ENCODE data around the gene THUMPD1. TPM values are rescaled to one million over a fixed set of nuclear protein-coding genes. Genes with fewer than 3 reads are reported as not detected.
"Not testable (repeated sequence)": the region's sequence is repeated elsewhere in the genome, so short reads cannot be mapped to it uniquely, and the experiment has no call there.

Gene THUMPD1
- total RNA-seq: 10 to 100 TPM; 45.2 to 49.3 TPM

DNA sequence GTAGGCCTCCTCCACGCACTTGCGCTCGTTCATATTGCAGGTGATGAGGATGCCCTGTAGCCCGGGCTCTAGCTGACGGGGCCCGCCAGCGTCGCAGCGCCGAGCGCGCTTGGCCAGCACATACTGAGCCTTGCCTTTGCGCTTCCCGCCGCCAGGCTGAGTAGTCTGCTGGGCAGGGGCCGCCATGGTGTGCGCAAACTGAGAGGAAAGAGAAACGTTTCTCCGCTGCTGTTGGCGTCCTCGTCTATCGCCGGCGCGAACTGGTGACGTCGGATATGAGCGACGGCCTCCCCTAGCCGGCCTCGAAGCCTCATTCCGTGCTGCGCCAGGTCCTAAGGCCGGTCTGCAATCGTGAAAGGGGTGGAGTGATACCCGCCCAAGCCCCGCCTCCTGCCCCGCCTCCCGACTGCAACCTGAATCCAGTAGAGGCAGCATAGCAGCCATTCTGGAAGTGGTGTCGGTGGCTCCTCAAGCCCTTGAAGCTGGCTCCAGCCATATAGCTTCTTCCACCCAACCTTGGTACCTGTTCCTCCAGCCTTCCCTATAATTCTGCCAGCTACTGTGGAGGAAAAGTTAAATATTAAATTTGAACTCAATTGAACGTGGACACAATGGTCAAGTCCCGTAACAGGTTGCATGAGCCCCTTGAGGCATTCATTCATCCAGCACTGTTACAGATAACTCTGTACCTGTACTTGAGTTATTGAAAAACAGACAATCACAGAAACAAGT, at the start of gene THUMPD1:
Gene THUMPD1 (minus strand): TSS at position 265 of the 732 bp plus-strand sequence. CDS start 79 bp downstream, at position 186.
- ChIA-PET CTCF (interaction anchor here (1.2 kb wide), 1 partner anchor 10 kb away, joined by 3 read pairs; no protein-coding TSS in a partner anchor), POLR2A (interaction anchor here (0.6 to 1.9 kb wide), 5 partner anchors 9 to 65 kb away, joined by 3 to 9 read pairs (median 3); partner anchors contain the start of genes ACSM3, ERI2 and REXO5)

- CTCF ChIA-PET: interaction anchor here (0.8 kb wide), 1 partner anchor 15 kb away, joined by 3 read pairs; no protein-coding TSS in a partner anchor
- POLR2A ChIA-PET: interaction anchor here (0.7 kb wide), 1 partner anchor 189 kb away, joined by 11 read pairs; no protein-coding TSS in a partner anchor
These were observed 47.5 kb upstream of the THUMPD1 start for GRCh38 chr16:20789130-20789529.

GRCh38 chr16:20784204-20784603, 42.6 kb upstream of the THUMPD1 start:
- ChIA-PET POLR2A (no interaction called here), CTCF (no interaction called here)

GRCh38 chr16:20782470-20782869, 40.9 kb upstream of the THUMPD1 start:
- ChIA-PET POLR2A (no interaction called here), CTCF (no interaction called here)

DNA sequence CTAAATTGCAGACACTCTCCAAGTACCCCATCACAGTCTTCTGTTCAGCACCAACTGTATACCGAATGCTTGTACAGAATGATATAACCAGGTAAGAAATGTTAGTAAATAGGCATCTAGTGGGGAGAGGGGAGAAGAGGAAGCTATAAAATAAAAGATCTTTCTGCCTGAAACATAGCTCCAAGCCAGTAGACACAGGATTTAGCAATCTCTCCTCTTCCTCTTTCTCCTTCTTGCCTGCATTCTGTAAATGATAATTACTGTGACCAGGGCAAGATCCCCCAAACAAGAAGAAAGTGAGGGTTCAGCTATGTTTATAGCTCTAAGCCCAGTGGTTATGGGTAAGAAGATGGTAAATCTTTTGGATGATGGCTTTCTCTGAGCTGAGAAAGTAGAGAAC, 40.1 kb upstream of the THUMPD1 start:
- ChIA-PET CTCF (no interaction called here), POLR2A (no interaction called here)

GRCh38 chr16:20774703-20775362, 33.2 kb upstream of the THUMPD1 start:
- CTCF ChIA-PET: interaction anchor here (0.7 kb wide), 1 partner anchor 10 kb away, joined by 3 read pairs; no protein-coding TSS in a partner anchor
- POLR2A ChIA-PET: no interaction called here

- ChIA-PET CTCF (interaction anchor here (1.1 kb wide), 1 partner anchor 15 kb away, joined by 3 read pairs; no protein-coding TSS in a partner anchor), POLR2A (interaction anchor here (0.7 kb wide), 1 partner anchor 143 kb away, joined by 8 read pairs; no protein-coding TSS in a partner anchor)
These were observed 32.1 kb upstream of the THUMPD1 start for GRCh38 chr16:20773679-20774078.

DNA sequence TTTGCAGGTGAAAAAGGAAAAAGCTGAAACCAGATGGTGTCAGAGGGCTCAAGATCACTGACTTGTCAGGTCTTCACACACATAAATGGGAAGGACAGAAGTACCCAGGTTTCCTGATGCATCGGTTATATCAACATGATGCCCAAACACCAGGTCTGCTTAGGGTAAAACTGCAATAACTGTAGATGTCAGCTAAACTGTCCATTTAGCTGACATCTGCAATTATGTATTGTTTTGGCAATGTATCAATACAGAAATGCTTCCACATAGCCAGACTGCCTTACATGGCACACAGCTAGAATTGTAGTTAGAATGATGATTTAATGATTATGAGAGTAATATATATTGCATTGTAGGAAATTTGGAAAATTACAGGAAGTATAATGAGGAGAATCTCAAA, 27.2 kb upstream of the THUMPD1 start:
- CTCF ChIA-PET: no interaction called here

GRCh38 chr16:20768121-20768520, 26.5 kb upstream of the THUMPD1 start:
- POLR2A ChIA-PET: no interaction called here
- CTCF ChIA-PET: no interaction called here

More for the DNA sequence above, 27.2 kb upstream of the THUMPD1 start:
- POLR2A ChIA-PET: no interaction called here

- ChIA-PET POLR2A (no interaction called here), CTCF (no interaction called here)
These were observed 26.0 kb upstream of the THUMPD1 start for GRCh38 chr16:20767577-20767976.

- ChIA-PET POLR2A (no interaction called here), CTCF (no interaction called here)
These were observed 24.7 kb upstream of the THUMPD1 start for GRCh38 chr16:20766294-20766693.

DNA sequence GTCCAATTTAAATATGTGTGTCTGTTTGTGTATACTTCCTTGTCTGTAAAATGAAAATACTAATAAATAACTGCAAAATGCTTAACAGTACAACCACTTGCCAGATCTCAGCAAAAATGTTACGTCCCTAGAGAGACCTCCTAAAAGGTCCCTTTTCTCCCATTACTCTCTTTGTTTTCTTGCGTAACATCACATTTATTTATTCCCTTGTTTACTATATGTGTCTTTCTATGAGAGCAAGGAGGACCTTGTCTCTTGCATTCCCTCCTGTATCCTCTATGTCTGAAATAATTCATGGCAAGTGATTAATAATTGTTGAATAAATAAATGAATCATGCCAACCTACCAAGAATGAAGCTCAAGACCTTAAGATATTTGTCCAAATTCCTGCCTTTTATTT, 24.1 kb upstream of the THUMPD1 start:
- POLR2A ChIA-PET: no interaction called here

DNA sequence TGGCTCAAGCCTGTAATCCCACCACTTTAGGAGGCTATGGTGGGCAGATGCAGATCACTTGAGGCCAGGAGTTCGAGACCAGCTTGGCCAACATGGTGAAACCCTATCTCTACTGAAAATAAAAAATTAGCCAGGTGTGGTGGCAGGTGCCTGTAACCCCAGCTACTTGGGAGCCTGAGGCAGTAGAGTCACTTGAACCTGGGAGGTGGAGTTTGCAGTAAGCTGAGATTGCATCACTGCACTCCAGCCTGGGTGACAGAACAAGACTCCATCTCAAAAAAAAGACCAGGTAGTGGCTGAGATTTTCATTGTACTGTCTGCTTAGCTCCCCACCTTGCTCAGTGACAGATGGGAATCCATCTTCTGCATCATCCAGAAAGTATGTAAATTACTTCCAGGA, 22.8 kb upstream of the THUMPD1 start:
- CTCF ChIA-PET: not testable (repeated sequence)
- POLR2A ChIA-PET: interaction anchor here (0.6 to 0.7 kb wide), 2 partner anchors 24 to 317 kb away, joined by 3 read pairs; no protein-coding TSS in a partner anchor

More for the DNA sequence above, 24.1 kb upstream of the THUMPD1 start:
- CTCF ChIA-PET: no interaction called here

DNA sequence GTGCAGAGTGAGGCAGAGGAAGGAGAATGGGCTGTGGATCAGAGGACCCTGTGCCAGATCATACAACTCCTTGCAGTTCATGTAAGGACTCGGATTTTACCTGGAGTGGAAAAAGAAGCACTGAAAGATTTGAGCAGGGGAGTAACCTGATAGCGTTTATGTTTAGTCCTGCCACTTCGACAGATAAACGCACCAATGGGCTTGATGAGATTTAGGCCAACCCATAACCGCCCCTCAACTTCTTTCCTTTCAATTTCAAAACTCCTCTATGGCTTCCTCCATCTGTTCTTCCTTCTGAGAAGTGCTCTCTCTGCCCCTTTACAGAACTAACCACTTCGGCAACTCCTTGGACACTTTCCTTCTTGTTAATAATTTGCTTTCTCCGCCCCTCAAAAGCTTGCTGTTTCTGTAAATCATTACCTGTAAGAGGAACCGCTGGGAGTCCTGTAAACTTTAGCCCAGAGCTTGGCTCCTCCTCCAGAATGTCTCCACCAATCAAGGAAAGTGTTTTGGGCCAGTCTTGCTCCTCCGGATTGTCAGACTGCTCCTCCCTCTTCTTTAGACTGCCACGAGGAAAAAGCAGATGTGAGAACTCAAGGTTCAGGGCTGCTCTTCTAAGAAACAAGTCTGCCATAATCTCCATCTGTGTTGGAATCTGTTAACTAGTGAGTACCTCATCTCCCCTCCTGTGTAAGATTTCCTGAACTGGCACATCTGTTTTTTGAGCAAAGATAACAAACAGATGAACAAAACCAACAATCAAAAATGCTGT, 22.0 kb upstream of the THUMPD1 start, which contains the start of gene ACSM3:
Gene ACSM3 (plus strand): TSS at position 554 of the 772 bp plus-strand sequence. CDS start 6,021 bp downstream, outside the sequence.
- POLR2A ChIA-PET: interaction anchor here (0.6 to 0.7 kb wide), 2 partner anchors 23 to 317 kb away, joined by 3 read pairs; no protein-coding TSS in a partner anchor
- CTCF ChIA-PET: no interaction called here

GRCh38 chr16:20762404-20763123, 20.9 kb upstream of the THUMPD1 start:
- CTCF ChIA-PET: no interaction called here
- POLR2A ChIA-PET: interaction anchor here (0.9 kb wide), 1 partner anchor 22 kb away, joined by 4 read pairs; no protein-coding TSS in a partner anchor

DNA sequence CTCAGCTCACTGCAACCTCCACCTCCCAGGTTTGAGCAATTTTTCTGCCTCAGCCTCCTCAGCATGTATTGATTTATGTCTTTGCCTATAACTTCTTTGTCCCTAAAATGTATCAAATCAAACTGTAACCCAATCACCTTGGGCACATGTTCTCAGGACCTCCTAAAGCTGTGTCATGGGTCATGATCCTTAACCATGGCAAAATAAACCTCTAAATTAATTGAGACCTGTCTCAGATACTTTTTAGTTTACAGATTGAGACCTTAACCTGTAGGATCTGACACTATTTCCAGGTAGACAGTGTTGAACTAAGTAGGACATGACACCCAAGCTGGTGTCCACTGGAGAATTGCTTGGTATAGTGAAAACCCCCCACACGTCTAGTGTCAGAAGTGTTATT, 19.6 kb upstream of the THUMPD1 start:
- POLR2A ChIA-PET: no interaction called here
- CTCF ChIA-PET: no interaction called here

- CTCF ChIA-PET: no interaction called here
- POLR2A ChIA-PET: no interaction called here
These were observed 18.7 kb upstream of the THUMPD1 start for GRCh38 chr16:20760346-20760745.

DNA sequence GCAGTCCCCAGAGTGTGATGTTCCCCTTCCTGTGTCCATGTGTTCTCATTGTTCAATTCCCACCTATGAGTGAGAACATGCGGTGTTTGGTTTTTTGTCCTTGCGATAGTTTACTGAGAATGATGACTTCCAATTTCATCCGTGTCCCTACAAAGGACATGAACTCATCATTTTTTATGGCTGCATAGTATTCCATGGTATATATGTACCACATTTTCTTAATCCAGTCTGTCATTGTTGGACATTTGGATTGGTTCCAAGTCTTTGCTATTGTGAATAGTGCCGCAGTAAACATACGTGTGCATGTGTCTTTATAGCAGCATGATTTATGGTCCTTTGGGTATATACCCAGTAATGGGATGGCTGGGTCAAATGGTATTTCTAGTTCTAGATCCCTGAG, 14.2 kb upstream of the THUMPD1 start:
- CTCF ChIA-PET: not testable (repeated sequence)

GRCh38 chr16:20755238-20755637, 13.6 kb upstream of the THUMPD1 start:
- CTCF ChIA-PET: no interaction called here
- POLR2A ChIA-PET: no interaction called here

More for the DNA sequence above, 14.2 kb upstream of the THUMPD1 start:
- POLR2A ChIA-PET: not testable (repeated sequence)
